ENCODE results near the gene SCGN. TPM values are rescaled to one million over a fixed set of nuclear protein-coding genes. Genes with fewer than 3 reads are reported as not detected.

SCGN gene, protein sequence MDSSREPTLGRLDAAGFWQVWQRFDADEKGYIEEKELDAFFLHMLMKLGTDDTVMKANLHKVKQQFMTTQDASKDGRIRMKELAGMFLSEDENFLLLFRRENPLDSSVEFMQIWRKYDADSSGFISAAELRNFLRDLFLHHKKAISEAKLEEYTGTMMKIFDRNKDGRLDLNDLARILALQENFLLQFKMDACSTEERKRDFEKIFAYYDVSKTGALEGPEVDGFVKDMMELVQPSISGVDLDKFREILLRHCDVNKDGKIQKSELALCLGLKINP
- not detected for polyA plus RNA-seq (2013, experiment 1 of 2)
- not detected for polyA plus RNA-seq (2013, experiment 2 of 2)

DNA sequence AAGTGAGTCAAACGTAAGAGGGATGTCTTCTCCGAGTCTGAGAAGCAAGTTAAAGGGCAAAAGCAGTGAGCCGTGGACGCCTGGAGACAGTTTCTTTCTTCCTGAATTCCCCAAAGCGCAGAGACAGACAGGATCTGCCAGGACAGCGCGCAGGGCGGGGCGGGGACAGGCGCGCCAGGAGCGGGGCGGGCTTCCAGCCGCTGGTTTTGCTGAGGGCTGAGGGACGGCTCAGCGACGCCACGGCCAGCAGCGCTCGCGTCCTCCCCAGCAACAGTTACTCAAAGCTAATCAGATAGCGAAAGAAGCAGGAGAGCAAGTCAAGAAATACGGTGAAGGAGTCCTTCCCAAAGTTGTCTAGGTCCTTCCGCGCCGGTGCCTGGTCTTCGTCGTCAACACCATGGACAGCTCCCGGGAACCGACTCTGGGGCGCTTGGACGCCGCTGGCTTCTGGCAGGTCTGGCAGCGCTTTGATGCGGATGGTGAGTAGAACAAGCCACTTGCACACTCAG is at the start of gene SCGN:
SCGN (plus strand) TSS at position 209 of the 509 bp plus-strand sequence; CDS start at position 398, 189 bp downstream.
- H3K4me3 ChIP-seq (ENCODE audit: low read length), result peak within 1 kb of the TSS; percentile 45
- WGBS, result 2% methylated on average over 35 of the region's 35 CpGs

DNA sequence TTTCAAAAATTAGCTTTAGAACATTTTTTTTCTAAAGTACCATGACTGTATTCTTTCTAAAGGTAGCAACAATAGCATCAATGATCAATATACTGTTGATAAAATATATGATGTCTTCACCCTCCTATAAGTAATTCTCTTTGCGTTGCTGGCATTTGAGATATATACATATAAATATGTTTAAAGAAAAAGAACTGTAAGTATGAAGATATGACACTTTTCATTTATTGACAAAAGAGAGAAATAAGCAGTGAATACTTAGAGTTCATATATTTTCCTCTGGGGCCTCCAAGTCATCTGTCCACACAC is 49.4 kb upstream of the SCGN start:
- Histone ChIP-seq H3K36me3 (ENCODE audit: insufficient read depth, low read length) (peaks cover 4% of the 10 kb centered on the region; the same call in 1 of the 2 replicates), H3K4me1 (ENCODE audit: insufficient read depth, low read length) (no peaks in the 10 kb centered on the region), H3K4me3 (ENCODE audit: low read length) (no peak overlapping the region), H3K9ac (ENCODE audit: low read depth, low read length) (no peak overlapping the region), H3K9me3 (ENCODE audit: insufficient read depth, low read depth, low read length) (no peaks in the 10 kb centered on the region), H3K27ac (ENCODE audit: low read depth, low read length) (no peak overlapping the region), H3K27me3 (ENCODE audit: insufficient read depth, low read length) (no peaks in the 10 kb centered on the region)
- WGBS, result no CpG with 5 or more reads among the region's 1 CpG

More for the DNA sequence above, at the start of gene SCGN:
- Histone ChIP-seq H3K9ac (ENCODE audit: low read depth, low read length) (no peak within 1 kb of the TSS), H3K36me3 (ENCODE audit: insufficient read depth, low read length) (no peaks in the 10 kb centered on the region), H3K27me3 (ENCODE audit: insufficient read depth, low read length) (peaks cover 63% of the 10 kb centered on the region), H3K9me3 (ENCODE audit: insufficient read depth, low read depth, low read length) (no peaks in the 10 kb centered on the region), H3K27ac (ENCODE audit: low read depth, low read length) (no peak within 1 kb of the TSS), H3K4me1 (ENCODE audit: insufficient read depth, low read length) (no peaks in the 10 kb centered on the region)

DNA sequence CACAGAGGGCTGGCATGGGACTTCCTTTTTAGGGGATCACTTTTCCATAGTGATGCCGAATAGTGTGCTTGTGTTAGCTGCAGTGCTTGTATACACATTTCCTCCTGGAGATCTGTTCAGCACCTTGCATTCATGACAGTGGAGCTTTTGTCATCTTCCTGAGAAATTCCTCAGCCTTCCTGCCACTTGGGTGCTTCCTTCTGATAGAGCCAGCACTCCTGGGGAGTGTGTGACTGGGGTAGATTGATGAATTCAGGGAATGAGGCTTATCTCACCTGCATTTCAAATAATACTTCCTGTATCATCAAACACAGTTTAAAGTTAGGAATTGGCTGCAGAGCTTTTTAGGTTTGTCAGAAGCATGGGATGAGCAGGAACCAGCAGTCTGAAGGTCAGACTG is 48.8 kb upstream of the SCGN start:
- WGBS, result 100% methylated on average over 1 of the region's 1 CpG
- H3K4me3 ChIP-seq (ENCODE audit: low read length), result no peak overlapping the region
- H3K27me3 ChIP-seq (ENCODE audit: insufficient read depth, low read length), result no peaks in the 10 kb centered on the region
- H3K27ac ChIP-seq (ENCODE audit: low read depth, low read length), result no peak overlapping the region
- no peak overlapping the region for H3K9ac ChIP-seq (ENCODE audit: low read depth, low read length)
- H3K9me3 ChIP-seq (ENCODE audit: insufficient read depth, low read depth, low read length), result no peaks in the 10 kb centered on the region
- peaks cover 4% of the 10 kb centered on the region; the same call in 1 of the 2 replicates for H3K36me3 ChIP-seq (ENCODE audit: insufficient read depth, low read length)
- H3K4me1 ChIP-seq (ENCODE audit: insufficient read depth, low read length), result no peaks in the 10 kb centered on the region

DNA sequence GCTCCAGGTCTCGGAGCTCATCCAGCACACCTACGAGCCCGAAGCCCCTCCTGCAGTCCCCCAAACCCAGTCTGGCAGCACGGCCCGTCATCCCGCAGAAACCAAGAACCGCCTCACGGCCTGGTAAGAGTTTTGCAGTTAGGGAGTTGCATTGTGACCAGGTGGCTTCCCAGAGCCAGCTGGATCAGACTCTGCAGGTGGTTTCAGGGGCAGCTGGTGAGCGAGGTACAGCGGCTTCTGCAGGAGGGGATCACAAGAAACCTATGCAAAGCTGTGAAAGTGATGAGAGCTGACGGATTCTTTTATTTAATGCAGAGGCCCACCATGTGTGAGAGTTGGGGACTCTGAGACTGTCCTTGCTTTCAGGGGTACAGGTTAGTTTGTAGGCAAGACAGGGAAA is 45.9 kb upstream of the SCGN start:
- Histone ChIP-seq H3K36me3 (ENCODE audit: insufficient read depth, low read length) (peaks cover 9% of the 10 kb centered on the region), H3K27ac (ENCODE audit: low read depth, low read length) (no peak overlapping the region), H3K4me1 (ENCODE audit: insufficient read depth, low read length) (no peaks in the 10 kb centered on the region), H3K9ac (ENCODE audit: low read depth, low read length) (no peak overlapping the region), H3K4me3 (ENCODE audit: low read length) (no peak overlapping the region), H3K9me3 (ENCODE audit: insufficient read depth, low read depth, low read length) (no peaks in the 10 kb centered on the region), H3K27me3 (ENCODE audit: insufficient read depth, low read length) (no peaks in the 10 kb centered on the region)
- 88% methylated on average over 11 of the region's 11 CpGs for WGBS

DNA sequence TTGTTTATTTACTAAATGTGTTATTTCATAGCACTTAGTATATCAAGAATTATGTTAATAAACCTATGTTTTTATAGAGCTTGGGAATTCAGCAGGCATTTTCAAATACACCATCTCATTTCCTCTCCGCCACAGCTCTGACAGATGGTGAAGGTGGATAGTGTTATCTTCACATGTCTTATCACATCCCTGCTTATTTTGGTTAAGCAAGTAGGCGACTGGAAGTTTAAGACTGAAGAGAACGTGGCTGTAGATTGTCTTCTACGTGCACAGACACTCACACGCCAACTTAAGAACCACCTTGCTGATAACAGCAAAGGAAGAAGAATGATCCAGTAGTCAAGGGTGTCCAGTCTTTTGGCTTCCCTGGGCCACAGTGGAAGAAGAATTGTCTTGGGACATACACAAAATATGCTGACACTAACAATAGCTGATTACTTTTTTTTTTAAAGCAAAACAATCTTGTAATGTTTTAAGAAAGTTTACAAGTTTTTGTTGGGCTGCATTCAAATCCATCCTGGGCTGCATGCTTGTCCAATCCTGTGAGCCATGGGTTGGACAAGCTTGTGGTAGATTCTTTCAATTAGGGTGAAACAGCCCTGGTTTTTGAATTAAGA is 43.3 kb upstream of the SCGN start:
- Histone ChIP-seq H3K9me3 (ENCODE audit: insufficient read depth, low read depth, low read length) (no peaks in the 10 kb centered on the region), H3K9ac (ENCODE audit: low read depth, low read length) (no peak overlapping the region), H3K4me1 (ENCODE audit: insufficient read depth, low read length) (no peaks in the 10 kb centered on the region), H3K36me3 (ENCODE audit: insufficient read depth, low read length) (peaks cover 12% of the 10 kb centered on the region), H3K4me3 (ENCODE audit: low read length) (no peak overlapping the region), H3K27ac (ENCODE audit: low read depth, low read length) (no peak overlapping the region), H3K27me3 (ENCODE audit: insufficient read depth, low read length) (no peaks in the 10 kb centered on the region)
- WGBS, result 94% methylated on average over 5 of the region's 5 CpGs

DNA sequence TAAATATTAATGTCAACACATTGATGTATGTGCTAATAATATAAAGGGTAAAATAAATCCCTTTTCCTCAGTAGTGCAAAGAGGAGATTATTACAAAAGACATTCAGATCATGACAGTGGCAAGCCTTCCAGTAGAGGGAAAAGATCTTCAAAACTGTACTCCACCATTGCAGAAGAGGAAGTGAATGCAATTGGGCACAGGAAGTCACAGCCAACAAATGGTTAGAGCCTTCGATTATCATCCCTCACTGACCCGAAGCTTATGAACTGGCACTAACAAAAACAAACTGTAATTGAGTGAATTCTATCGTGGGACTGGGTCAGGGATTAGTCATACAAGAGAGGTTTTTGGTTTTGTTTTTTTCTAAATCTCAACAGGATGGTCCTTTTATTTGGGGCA is 39.3 kb upstream of the SCGN start:
- H3K27ac ChIP-seq (ENCODE audit: low read depth, low read length), result no peak overlapping the region
- no peaks in the 10 kb centered on the region for H3K9me3 ChIP-seq (ENCODE audit: insufficient read depth, low read depth, low read length)
- H3K9ac ChIP-seq (ENCODE audit: low read depth, low read length), result no peak overlapping the region
- no peaks in the 10 kb centered on the region for H3K4me1 ChIP-seq (ENCODE audit: insufficient read depth, low read length)
- no peak overlapping the region for H3K4me3 ChIP-seq (ENCODE audit: low read length)
- 91% methylated on average over 3 of the region's 3 CpGs for WGBS
- no peaks in the 10 kb centered on the region for H3K27me3 ChIP-seq (ENCODE audit: insufficient read depth, low read length)
- H3K36me3 ChIP-seq (ENCODE audit: insufficient read depth, low read length), result peaks cover 12% of the 10 kb centered on the region

DNA sequence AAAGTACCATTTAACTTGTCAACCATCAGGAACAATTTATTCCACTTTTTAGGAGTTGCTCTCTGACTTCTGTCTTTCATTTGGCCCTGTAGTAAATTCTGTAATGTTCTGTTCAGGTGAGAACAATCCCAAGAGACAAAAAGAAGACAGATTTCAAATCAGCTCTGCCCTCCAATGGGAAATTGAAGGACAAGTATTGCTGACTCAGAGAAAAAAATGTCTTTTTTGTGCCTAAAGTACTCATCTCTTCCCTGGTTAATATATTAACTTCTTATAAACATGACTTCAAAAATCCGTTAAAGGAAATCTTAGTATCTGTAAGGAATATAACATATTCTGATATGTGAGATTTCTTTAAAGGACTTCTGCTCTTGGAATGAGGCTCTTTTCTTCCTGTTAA is 38.6 kb upstream of the SCGN start:
- Histone ChIP-seq H3K4me3 (ENCODE audit: low read length) (no peak overlapping the region), H3K9ac (ENCODE audit: low read depth, low read length) (no peak overlapping the region), H3K4me1 (ENCODE audit: insufficient read depth, low read length) (no peaks in the 10 kb centered on the region), H3K27me3 (ENCODE audit: insufficient read depth, low read length) (no peaks in the 10 kb centered on the region), H3K9me3 (ENCODE audit: insufficient read depth, low read depth, low read length) (no peaks in the 10 kb centered on the region), H3K27ac (ENCODE audit: low read depth, low read length) (no peak overlapping the region), H3K36me3 (ENCODE audit: insufficient read depth, low read length) (peaks cover 12% of the 10 kb centered on the region)
- 100% methylated on average over 1 of the region's 1 CpG for WGBS

DNA sequence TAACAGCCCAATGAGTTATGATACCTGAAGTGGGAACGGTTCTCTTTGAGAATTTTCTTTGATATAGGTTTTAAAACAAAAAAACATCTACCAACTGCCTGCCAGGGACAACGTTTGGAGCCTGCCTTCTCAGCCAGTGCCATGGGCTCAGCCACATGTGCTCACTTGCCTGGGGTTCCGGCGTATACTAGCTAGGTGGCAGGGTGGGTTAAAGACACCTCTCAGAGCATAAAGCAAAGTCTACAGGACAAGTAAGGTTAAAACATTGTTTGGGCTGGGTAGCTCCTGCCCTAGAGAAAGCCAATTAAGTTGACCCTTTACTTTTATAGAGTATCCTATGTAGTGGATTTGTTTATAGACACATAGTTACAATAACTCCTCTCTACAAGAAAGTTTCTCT is 38.0 kb upstream of the SCGN start:
- WGBS, result 90% methylated on average over 3 of the region's 4 CpGs
- Histone ChIP-seq H3K27me3 (ENCODE audit: insufficient read depth, low read length) (no peaks in the 10 kb centered on the region), H3K4me1 (ENCODE audit: insufficient read depth, low read length) (no peaks in the 10 kb centered on the region)

DNA sequence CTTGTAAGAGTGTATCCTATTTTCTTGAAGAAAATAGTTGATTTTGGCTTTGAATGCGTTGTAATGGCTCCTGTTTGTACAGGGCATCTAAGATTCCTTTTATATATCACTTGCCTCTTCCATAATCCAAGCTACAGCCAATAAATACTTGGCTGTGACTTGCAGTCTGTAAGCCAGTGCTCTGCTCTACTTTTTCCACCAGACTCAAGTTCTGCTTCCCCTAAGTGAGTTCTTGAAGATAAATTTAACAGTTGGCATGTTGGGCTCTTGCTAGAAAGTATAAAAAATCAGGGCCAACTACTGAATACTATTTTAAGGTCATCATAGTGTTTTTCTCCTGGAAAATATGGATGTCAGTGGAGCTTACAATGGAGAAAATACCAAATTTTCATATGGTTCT is 36.5 kb upstream of the SCGN start:
- Histone ChIP-seq H3K4me1 (ENCODE audit: insufficient read depth, low read length) (no peaks in the 10 kb centered on the region), H3K9me3 (ENCODE audit: insufficient read depth, low read depth, low read length) (no peaks in the 10 kb centered on the region), H3K27ac (ENCODE audit: low read depth, low read length) (no peak overlapping the region), H3K9ac (ENCODE audit: low read depth, low read length) (no peak overlapping the region), H3K36me3 (ENCODE audit: insufficient read depth, low read length) (peaks cover 8% of the 10 kb centered on the region), H3K4me3 (ENCODE audit: low read length) (no peak overlapping the region), H3K27me3 (ENCODE audit: insufficient read depth, low read length) (no peaks in the 10 kb centered on the region)
- 80% methylated on average over 1 of the region's 1 CpG for WGBS

More for the DNA sequence above, 38.0 kb upstream of the SCGN start:
- no peaks in the 10 kb centered on the region for H3K9me3 ChIP-seq (ENCODE audit: insufficient read depth, low read depth, low read length)
- H3K27ac ChIP-seq (ENCODE audit: low read depth, low read length), result no peak overlapping the region
- peaks cover 12% of the 10 kb centered on the region for H3K36me3 ChIP-seq (ENCODE audit: insufficient read depth, low read length)
- no peak overlapping the region for H3K4me3 ChIP-seq (ENCODE audit: low read length)
- no peak overlapping the region for H3K9ac ChIP-seq (ENCODE audit: low read depth, low read length)

DNA sequence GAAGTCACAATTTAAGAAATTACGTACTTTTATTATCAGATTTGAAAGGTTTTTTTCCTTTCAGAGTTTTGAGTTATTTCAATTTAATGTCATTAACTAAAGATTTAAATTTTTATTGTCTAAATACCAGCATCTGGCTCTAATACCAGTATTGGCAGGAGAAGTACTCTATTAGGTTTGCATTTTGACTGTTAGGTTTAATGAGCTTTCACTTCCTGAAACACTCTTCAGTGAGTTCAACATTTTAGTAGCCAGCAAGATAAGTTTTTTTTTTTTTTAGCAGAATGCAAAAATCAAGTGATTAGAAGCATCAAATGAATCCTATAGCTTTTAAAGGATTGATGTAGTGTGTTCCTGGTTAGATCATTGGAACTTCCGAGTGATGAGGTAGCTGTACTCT is 34.0 kb upstream of the SCGN start:
- 86% methylated on average over 1 of the region's 2 CpGs for WGBS
- no peak overlapping the region for H3K27ac ChIP-seq (ENCODE audit: low read depth, low read length)
- H3K4me1 ChIP-seq (ENCODE audit: insufficient read depth, low read length), result no peaks in the 10 kb centered on the region; the same call in 1 of the 2 replicates
- no peaks in the 10 kb centered on the region for H3K27me3 ChIP-seq (ENCODE audit: insufficient read depth, low read length)
- H3K9ac ChIP-seq (ENCODE audit: low read depth, low read length), result no peak overlapping the region
- H3K4me3 ChIP-seq (ENCODE audit: low read length), result no peak overlapping the region
- no peaks in the 10 kb centered on the region for H3K9me3 ChIP-seq (ENCODE audit: insufficient read depth, low read depth, low read length)
- H3K36me3 ChIP-seq (ENCODE audit: insufficient read depth, low read length), result peaks cover 5% of the 10 kb centered on the region; the same call in 1 of the 2 replicates

DNA sequence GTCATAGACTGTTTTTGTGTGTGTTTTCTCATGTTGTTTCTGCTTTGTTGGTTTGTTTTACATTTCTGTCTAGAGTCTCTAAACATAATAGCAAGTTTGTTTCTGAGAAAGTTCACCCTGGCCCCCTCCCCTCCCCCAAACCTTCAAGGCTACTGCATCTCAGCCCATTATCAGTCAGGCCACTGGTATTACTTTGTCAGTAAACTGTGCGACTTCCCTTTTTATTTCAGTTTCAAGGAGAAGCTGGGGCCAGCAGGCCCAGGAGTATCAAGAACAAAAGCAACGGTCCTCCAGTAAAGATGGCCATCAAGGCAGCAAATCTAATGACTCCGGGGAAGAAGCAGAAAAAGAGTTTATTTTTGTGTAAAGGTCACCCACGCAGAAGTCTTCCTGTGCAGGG is 32.8 kb upstream of the SCGN start:
- H3K9ac ChIP-seq (ENCODE audit: low read depth, low read length), result no peak overlapping the region
- no peak overlapping the region for H3K27ac ChIP-seq (ENCODE audit: low read depth, low read length)
- no peak overlapping the region for H3K4me3 ChIP-seq (ENCODE audit: low read length)
- H3K9me3 ChIP-seq (ENCODE audit: insufficient read depth, low read depth, low read length), result no peaks in the 10 kb centered on the region
- no peaks in the 10 kb centered on the region for H3K27me3 ChIP-seq (ENCODE audit: insufficient read depth, low read length)
- H3K4me1 ChIP-seq (ENCODE audit: insufficient read depth, low read length), result peaks cover 7% of the 10 kb centered on the region; the same call in 1 of the 2 replicates
- WGBS, result 95% methylated on average over 4 of the region's 4 CpGs
- peaks cover 5% of the 10 kb centered on the region; the same call in 1 of the 2 replicates for H3K36me3 ChIP-seq (ENCODE audit: insufficient read depth, low read length)

Data from HUES64 (cell line).